Endothelial cell of umbilical vein (primary cell): ENCODE results near the gene SUCLG2.

Experiments
- EZH2 ChIP-seq: IDR thresholded peaks from 2 replicates; pipeline ENCODE4 v1.6.1; 2012; ENCODE audit warnings: borderline replicate concordance, low read depth, mild to moderate bottlenecking, moderate library complexity, low read length, inconsistent platforms; ENCODE audit not compliant: severe bottlenecking
- FOS ChIP-seq: IDR thresholded peaks from 2 replicates; pipeline ENCODE4 v1.6.1; 2011; ENCODE audit warnings: mild to moderate bottlenecking, low read length, moderate library complexity, borderline replicate concordance; ENCODE audit not compliant: insufficient read depth
- JUN ChIP-seq: IDR thresholded peaks from 2 replicates; pipeline ENCODE4 v1.6.1; 2011; ENCODE audit warnings: borderline replicate concordance, low read depth; ENCODE audit not compliant: insufficient read length, insufficient read depth
- MYC ChIP-seq: IDR thresholded peaks from one replicate; pipeline ENCODE4 v1.6.1; 2011; ENCODE audit warnings: mild to moderate bottlenecking, low read depth, low read length
- POLR2A ChIP-seq: IDR thresholded peaks from 2 replicates; pipeline ENCODE4 v1.6.1; 2012; ENCODE audit warnings: low read depth, mild to moderate bottlenecking, control low read depth, low read length
- POLR2AphosphoS5 ChIP-seq: IDR thresholded peaks from 2 replicates; pipeline ENCODE4 v1.6.1; 2012; ENCODE audit warnings: low read depth, mild to moderate bottlenecking, control low read depth, low read length, moderate library complexity; ENCODE audit not compliant: insufficient read depth
- TF ChIP-seq, protein P1 (sequence below), 2 donors: IDR thresholded peaks; 1 replicate in 1 of 2; 2 replicates in 1 of 2; pipeline ENCODE4 v1.5.1; 2011; ENCODE audit warnings: low read length in 2 of 2, mild to moderate bottlenecking in 2 of 2, moderate library complexity in 2 of 2, control low read depth in 1 of 2, inconsistent platforms in 1 of 2, low read depth in 1 of 2; ENCODE audit not compliant: insufficient read depth in 1 of 2; ENCODE audit errors: extremely low read depth in 1 of 2

DNA sequence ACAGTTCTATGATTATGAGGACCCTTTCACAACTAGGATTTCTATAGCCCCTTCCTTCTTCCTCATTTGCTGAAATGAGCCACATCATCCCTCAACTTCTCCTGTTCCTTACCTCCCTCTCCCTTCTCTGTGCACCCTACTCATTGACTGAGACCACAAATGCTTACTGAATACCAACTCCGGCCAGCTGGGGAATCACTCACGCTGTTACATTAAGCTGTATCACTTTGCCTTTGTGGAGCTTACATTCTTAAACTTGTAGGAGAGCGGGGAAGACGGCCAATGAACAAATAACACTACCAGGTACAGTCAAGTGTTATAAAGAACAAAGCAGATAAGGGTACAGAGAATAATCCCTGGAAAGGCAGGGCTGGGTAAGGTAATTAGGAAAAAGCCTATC is 5.7 kb downstream of the SUCLG2 start:
- TF ChIP-seq JUN (no peak), POLR2AphosphoS5 (no peak), EZH2 (no peak), POLR2A (no peak), FOS (no peak), MYC (no peak)
- TF ChIP-seq, protein P1, sequence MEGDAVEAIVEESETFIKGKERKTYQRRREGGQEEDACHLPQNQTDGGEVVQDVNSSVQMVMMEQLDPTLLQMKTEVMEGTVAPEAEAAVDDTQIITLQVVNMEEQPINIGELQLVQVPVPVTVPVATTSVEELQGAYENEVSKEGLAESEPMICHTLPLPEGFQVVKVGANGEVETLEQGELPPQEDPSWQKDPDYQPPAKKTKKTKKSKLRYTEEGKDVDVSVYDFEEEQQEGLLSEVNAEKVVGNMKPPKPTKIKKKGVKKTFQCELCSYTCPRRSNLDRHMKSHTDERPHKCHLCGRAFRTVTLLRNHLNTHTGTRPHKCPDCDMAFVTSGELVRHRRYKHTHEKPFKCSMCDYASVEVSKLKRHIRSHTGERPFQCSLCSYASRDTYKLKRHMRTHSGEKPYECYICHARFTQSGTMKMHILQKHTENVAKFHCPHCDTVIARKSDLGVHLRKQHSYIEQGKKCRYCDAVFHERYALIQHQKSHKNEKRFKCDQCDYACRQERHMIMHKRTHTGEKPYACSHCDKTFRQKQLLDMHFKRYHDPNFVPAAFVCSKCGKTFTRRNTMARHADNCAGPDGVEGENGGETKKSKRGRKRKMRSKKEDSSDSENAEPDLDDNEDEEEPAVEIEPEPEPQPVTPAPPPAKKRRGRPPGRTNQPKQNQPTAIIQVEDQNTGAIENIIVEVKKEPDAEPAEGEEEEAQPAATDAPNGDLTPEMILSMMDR (IDR thresholded peaks at IDR 0.05; ENCODE audit: extremely low read depth in 1 of 2, insufficient read depth in 1 of 2, low read depth in 1 of 2, low read length in 2 of 2), result no peak
